Liver (tissue), 9 donors: ENCODE measurements around the gene BEST1. TPM values are rescaled to one million over a fixed set of nuclear protein-coding genes. Genes with fewer than 3 reads are reported as not detected.

ENCODE experiments used
- DNase-seq: peaks from one replicate; pipeline ENCODE4 v3.0.0-alpha.2; 2017; ENCODE audit warnings: low spot score
- H3K27ac ChIP-seq, 2 donors: one replicate each; pipeline ENCODE4 v1.7.0; 2013; ENCODE audit warnings: inconsistent platforms in 2 of 2, low read length in 2 of 2, control low read depth in 1 of 2, low read depth in 1 of 2, mild to moderate bottlenecking in 1 of 2
- H3K27me3 ChIP-seq, 4 donors: one replicate each; pipeline versions ENCODE4 v1.6.1 to v1.7.0; 2013; ENCODE audit warnings: low read length in 3 of 4, inconsistent platforms in 1 of 4, mild to moderate bottlenecking in 1 of 4, moderate library complexity in 1 of 4; ENCODE audit not compliant: control insufficient read depth in 4 of 4, insufficient read depth in 4 of 4
- H3K36me3 ChIP-seq, 4 donors: one replicate each; pipeline versions ENCODE4 v1.6.1 to v1.7.0; 2013; ENCODE audit warnings: low read length in 3 of 4, mild to moderate bottlenecking in 3 of 4, low read depth in 1 of 4, moderate library complexity in 1 of 4; ENCODE audit not compliant: control insufficient read depth in 4 of 4, insufficient read depth in 3 of 4
- H3K4me1 ChIP-seq, 4 donors: one replicate each; pipeline versions ENCODE4 v1.6.1 to v1.7.0; 2013; ENCODE audit warnings: low read length in 3 of 4, mild to moderate bottlenecking in 3 of 4, moderate library complexity in 1 of 4; ENCODE audit not compliant: control insufficient read depth in 4 of 4, insufficient read depth in 4 of 4
- H3K4me3 ChIP-seq, 3 donors: one replicate each; pipeline versions ENCODE4 v1.6.1 to v1.7.0; 2013; ENCODE audit warnings: low read length in 3 of 3, control low read depth in 1 of 3, low read depth in 1 of 3, mild to moderate bottlenecking in 1 of 3
- H3K9ac ChIP-seq, 2 donors: one replicate each; pipeline ENCODE4 v1.7.0; 2013; ENCODE audit warnings: low read length in 2 of 2, mild to moderate bottlenecking in 2 of 2, moderate library complexity in 2 of 2, control low read depth in 1 of 2, low read depth in 1 of 2
- H3K9me3 ChIP-seq, 4 donors: one replicate each; pipeline versions ENCODE4 v1.6.1 to v1.7.0; 2013; ENCODE audit warnings: low read length in 3 of 4; ENCODE audit not compliant: control insufficient read depth in 4 of 4
- FOXA1 ChIP-seq: IDR thresholded peaks from 2 replicates; pipeline ENCODE4 v1.6.1; 2016; ENCODE audit warnings: antibody characterized with exemption
- FOXA2 ChIP-seq: IDR thresholded peaks from 2 replicates; pipeline ENCODE4 v1.6.1; 2016; ENCODE audit warnings: antibody characterized with exemption
- GABPA ChIP-seq, 2 donors: IDR thresholded peaks in 1 of 2; conservative IDR thresholded peaks in 1 of 2; 2 replicates each; pipeline ENCODE4 v1.6.1; 2016; ENCODE audit warnings: antibody characterized with exemption in 2 of 2, mild to moderate bottlenecking in 1 of 2, moderate library complexity in 1 of 2
- HNF4A ChIP-seq, 2 donors: conservative IDR thresholded peaks; 2 replicates each; pipeline ENCODE4 v1.6.1; 2016; ENCODE audit warnings: antibody characterized with exemption in 2 of 2, mild to moderate bottlenecking in 2 of 2
- HNF4G ChIP-seq: IDR thresholded peaks from 2 replicates; pipeline ENCODE4 v1.6.1; 2016; ENCODE audit warnings: antibody characterized with exemption
- JUND ChIP-seq, 2 donors: IDR thresholded peaks; 2 replicates each; pipeline ENCODE4 v1.6.1; 2016; ENCODE audit warnings: antibody characterized with exemption in 2 of 2
- NR2F2 ChIP-seq: IDR thresholded peaks from 2 replicates; pipeline ENCODE4 v1.6.1; 2016; ENCODE audit warnings: antibody characterized with exemption
- RAD21 ChIP-seq, 2 donors: IDR thresholded peaks; 2 replicates each; pipeline ENCODE4 v1.6.1; 2016; ENCODE audit warnings: antibody characterized with exemption in 2 of 2, mild to moderate bottlenecking in 2 of 2
- RXRA ChIP-seq, 2 donors: IDR thresholded peaks; 2 replicates each; pipeline ENCODE4 v1.6.1; 2017 to 2018; ENCODE audit warnings: antibody characterized with exemption in 2 of 2, mild to moderate bottlenecking in 1 of 2
- SP1 ChIP-seq: IDR thresholded peaks from 2 replicates; pipeline ENCODE4 v1.6.1; 2018; ENCODE audit warnings: antibody characterized with exemption, mild to moderate bottlenecking
- YY1 ChIP-seq: IDR thresholded peaks from 2 replicates; pipeline ENCODE4 v1.6.1; 2016; ENCODE audit warnings: antibody characterized with exemption, mild to moderate bottlenecking
- WGBS: extraction: QIAGEN DNeasy Blood & Tissue Kit; methylation state at CpG from one replicate; pipeline ENCODE4 v1.1.7; 2013; 5-methylcytosine and 5-hydroxymethylcytosine counted together
- polyA plus RNA-seq, 2 donors: library from polyadenylated mRNA; stranded (reverse) in 1 of 2; unstranded in 1 of 2; fragments of 200-250 nt in 1 of 2; fragments of >200 nt in 1 of 2; fragmentation: Nextera tagmentation in 1 of 2; extraction: Ambion mirVana in 1 of 2; gene quantifications; one replicate each; pipeline versions ENCODE4 v1.2.1 to v1.2.3, GENCODE V29; 2013 to 2015
- total RNA-seq, 2 donors: library from RNA; depleted of rRNA; stranded (reverse); fragments of >200 nt; gene quantifications; one replicate each; pipeline ENCODE4 v1.2.3, GENCODE V29; 2014
- TF ChIP-seq, protein P1 (sequence below): fragments of 150-350 bp; IDR thresholded peaks from 2 replicates; pipeline ENCODE4 v1.5.1; 2017; ENCODE audit warnings: improper control_type of control experiment, low read depth, low read length; ENCODE audit not compliant: missing input control
- TF ChIP-seq, protein P2 (sequence below): IDR thresholded peaks from 2 replicates; pipeline ENCODE4 v1.6.1; 2016; ENCODE audit warnings: antibody characterized with exemption
- TF ChIP-seq, protein P3 (sequence below): IDR thresholded peaks from 2 replicates; pipeline ENCODE4 v1.6.1; 2016; ENCODE audit warnings: antibody characterized with exemption
- donor health status: healthy.
- donor health status: healthy.
- donor health status: healthy.
- donor health status: healthy.
- donor health status: healthy.

BEST1 gene
- total and polyA plus RNA-seq, 4 donors, result 0.22 to 1.6 (median 1.1) TPM

DNA sequence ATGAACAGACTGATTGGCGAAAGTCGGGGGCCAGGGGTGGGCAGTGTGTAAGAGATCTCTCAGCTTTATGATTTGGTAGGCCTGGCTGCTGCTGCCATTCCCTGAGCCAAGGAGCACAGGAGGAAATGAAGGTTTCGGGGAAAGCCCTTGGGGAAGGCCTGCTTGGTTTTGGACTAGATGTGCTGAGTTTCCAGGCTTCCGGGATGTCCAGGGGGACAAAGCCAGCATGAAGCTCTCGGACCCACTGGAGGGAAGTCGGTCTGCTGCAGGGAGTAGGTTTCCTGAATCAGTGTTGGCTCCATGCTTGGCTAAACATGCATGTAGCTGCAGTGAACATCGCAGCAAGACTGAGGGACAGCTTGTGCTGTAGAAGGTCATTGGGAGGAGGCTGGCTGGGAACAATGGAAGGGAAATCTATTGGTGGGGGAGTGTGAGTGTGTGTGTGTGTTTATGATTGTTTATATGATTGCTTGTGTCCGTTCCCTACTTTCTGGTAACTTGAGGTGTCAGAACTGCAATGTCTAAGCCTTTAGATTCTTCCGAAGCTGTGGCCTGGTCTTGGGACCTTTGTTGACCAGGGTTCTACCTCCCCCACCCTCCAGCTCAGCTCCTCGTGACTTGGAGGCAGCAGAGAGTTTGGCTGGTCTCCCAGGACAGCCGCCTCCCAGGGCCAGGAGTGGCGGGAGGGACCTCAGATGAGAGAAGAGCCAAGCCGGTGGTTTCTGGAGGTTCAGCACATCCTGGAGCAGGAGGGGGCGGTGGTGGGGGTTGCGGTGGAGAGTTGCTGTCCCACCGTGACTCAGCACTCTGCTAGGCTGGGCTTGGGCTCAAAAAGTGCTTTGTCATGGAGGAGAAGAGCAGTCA is 21.3 kb downstream of the BEST1 start (continued):
- TF ChIP-seq, protein P1, sequence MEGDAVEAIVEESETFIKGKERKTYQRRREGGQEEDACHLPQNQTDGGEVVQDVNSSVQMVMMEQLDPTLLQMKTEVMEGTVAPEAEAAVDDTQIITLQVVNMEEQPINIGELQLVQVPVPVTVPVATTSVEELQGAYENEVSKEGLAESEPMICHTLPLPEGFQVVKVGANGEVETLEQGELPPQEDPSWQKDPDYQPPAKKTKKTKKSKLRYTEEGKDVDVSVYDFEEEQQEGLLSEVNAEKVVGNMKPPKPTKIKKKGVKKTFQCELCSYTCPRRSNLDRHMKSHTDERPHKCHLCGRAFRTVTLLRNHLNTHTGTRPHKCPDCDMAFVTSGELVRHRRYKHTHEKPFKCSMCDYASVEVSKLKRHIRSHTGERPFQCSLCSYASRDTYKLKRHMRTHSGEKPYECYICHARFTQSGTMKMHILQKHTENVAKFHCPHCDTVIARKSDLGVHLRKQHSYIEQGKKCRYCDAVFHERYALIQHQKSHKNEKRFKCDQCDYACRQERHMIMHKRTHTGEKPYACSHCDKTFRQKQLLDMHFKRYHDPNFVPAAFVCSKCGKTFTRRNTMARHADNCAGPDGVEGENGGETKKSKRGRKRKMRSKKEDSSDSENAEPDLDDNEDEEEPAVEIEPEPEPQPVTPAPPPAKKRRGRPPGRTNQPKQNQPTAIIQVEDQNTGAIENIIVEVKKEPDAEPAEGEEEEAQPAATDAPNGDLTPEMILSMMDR, result no peak
- TF ChIP-seq RXRA (IDR thresholded peaks at IDR 0.05) (peak; percentile 38 to 67), FOXA2 (peak; percentile 49)

DNA sequence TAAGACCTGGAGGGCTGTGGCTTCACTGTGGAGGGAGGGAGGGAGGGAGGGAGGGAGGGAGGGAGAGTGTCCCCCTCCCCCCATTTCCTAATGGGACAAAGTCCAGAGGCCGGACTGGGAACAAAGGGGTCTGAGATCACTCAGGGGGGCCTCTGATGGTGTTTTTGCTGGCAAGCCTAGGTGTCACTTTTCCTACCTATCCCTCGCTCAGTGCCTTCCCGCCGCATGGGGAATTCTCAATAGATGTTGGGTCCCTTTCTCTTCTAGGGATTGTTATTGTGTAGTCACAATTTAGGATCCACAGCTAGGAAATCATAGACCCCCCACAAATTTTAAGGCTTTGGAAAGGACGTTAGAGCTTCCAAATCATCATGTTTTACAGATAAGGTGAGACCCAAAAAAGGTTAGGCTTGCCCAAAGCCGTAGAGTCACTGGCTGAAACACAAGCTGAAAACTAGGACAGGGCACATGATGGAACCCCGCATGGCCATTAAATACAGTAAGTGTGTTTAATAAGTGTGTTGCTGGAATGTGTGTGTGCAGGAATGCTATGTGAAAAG is 22.0 kb downstream of the BEST1 start:
- DNase-seq, result no peak
- peak overlapping the region; percentile 5 to 33 (median 9) for H3K4me3 ChIP-seq
- peak overlapping the region; percentile 57 to 94 for H3K9ac ChIP-seq
- TF ChIP-seq HNF4A (conservative IDR thresholded peaks at IDR 0.05) (peak in 1 of 2 donors; percentile 61), HNF4G (peak; percentile 59)
- TF ChIP-seq, protein P1, result no peak
- TF ChIP-seq, protein P2, sequence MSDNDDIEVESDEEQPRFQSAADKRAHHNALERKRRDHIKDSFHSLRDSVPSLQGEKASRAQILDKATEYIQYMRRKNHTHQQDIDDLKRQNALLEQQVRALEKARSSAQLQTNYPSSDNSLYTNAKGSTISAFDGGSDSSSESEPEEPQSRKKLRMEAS, result no peak
- peak overlapping the region; percentile 89 to 92 for H3K27ac ChIP-seq
- H3K9me3 ChIP-seq, result no peaks in the 10 kb centered on the region
- no peaks in the 10 kb centered on the region for H3K36me3 ChIP-seq
- H3K27me3 ChIP-seq, result no peaks in the 10 kb centered on the region
- 42% methylated on average over 7 of the region's 7 CpGs for WGBS
- H3K4me1 ChIP-seq, result peaks cover 18 to 69% (median 37%) of the 10 kb centered on the region in 4 donors

DNA sequence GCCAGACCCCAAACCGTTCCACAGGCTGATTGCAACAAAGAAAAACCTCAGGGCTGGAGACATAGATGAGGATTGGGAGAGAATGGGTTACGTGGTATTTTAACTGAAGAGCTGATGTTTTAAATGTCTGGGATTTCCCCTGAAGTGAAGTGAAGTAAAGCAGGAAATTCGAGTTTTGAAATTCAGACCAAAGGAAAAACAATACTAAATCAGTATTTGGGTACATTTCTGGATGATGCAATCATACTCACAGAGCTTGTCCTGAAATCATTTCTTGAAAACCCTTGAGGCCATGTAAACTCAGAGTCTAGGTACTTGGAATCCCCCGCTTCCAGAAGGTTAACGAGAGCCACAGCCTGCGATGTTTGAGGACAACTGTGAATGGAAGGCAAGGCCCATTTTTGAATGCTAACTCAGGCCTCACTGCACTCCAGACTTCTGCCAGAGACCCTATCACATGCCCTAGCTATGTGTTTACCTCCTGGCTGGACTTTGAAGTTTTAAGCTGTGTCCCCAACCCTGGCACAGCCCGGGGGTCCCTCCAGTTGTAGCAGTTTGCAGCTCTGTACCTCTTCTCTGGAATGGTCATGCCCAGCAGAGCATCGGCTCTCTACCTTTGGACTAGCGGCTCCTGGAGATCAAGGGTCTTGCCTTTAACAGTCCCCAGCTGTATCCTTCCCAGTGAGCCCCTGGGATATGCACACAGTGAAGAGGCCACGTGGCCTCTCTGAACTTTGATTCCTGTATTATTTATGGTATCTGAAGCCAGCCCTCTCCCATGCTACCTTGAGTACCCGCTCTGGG is 22.7 kb downstream of the BEST1 start:
- H3K9me3 ChIP-seq, result no peaks in the 10 kb centered on the region
- H3K27ac ChIP-seq, result peak overlapping the region; percentile 89 to 92
- WGBS, result 18% methylated on average over 11 of the region's 11 CpGs
- peak overlapping the region; percentile 57 to 94 for H3K9ac ChIP-seq
- no peak for DNase-seq
- peak overlapping the region in 2 of 3 donors; percentile 5 to 9 for H3K4me3 ChIP-seq
- H3K27me3 ChIP-seq, result no peaks in the 10 kb centered on the region
- H3K4me1 ChIP-seq, result peaks cover 24 to 76% (median 40%) of the 10 kb centered on the region in 4 donors
- H3K36me3 ChIP-seq, result no peaks in the 10 kb centered on the region
- TF ChIP-seq, protein P1, result no peak
- TF ChIP-seq HNF4A (conservative IDR thresholded peaks at IDR 0.05), result peak; percentile 85 to 94
- TF ChIP-seq RAD21 (IDR thresholded peaks at IDR 0.05), result no peak
- peak; percentile 38 for TF ChIP-seq YY1
- TF ChIP-seq GABPA (IDR thresholded peaks at IDR 0.05 in 1 of 2, conservative IDR thresholded peaks at IDR 0.05 in 1 of 2), result no peak
- TF ChIP-seq, protein P3, sequence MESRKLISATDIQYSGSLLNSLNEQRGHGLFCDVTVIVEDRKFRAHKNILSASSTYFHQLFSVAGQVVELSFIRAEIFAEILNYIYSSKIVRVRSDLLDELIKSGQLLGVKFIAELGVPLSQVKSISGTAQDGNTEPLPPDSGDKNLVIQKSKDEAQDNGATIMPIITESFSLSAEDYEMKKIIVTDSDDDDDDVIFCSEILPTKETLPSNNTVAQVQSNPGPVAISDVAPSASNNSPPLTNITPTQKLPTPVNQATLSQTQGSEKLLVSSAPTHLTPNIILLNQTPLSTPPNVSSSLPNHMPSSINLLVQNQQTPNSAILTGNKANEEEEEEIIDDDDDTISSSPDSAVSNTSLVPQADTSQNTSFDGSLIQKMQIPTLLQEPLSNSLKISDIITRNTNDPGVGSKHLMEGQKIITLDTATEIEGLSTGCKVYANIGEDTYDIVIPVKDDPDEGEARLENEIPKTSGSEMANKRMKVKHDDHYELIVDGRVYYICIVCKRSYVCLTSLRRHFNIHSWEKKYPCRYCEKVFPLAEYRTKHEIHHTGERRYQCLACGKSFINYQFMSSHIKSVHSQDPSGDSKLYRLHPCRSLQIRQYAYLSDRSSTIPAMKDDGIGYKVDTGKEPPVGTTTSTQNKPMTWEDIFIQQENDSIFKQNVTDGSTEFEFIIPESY, result no peak
- peak; percentile 34 to 39 for TF ChIP-seq JUND (IDR thresholded peaks at IDR 0.05)
- no peak for TF ChIP-seq NR2F2
- peak; percentile 93 for TF ChIP-seq SP1
- peak; percentile 16 for TF ChIP-seq FOXA1
